ENCODE results near the gene CACNA2D2.

Gene CACNA2D2

DNA sequence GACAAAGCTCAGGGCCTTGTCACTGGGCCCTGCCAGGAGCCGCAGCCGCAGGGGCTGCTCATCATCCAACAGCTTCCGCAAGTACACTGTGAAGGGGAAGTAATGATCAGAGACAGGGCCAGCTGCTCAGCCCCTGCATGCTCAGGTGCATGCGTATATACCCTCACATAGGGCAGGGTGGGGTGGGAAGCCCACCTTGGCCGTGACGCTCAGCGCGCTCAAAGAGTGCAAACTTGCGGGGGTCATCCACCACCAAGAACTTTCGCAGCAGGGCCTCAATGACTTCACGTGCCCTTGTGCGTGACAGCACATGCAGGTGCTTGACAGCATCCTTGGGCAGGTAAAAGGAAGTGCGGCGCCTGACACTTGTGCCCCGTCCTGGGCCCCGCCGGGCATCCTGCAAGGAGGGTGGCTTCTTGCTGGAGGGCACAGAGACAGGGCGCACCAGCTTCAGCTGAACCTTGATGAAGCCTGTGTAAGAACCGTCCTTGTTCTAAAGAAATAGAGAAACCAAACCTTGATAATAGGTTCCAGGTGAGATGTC lies 172.0 kb downstream of the CACNA2D2 start:
- H3K27ac Mint-ChIP-seq, result no peak overlapping the region
- H3K4me3 Mint-ChIP-seq, result no peak overlapping the region
- H3K4me1 Mint-ChIP-seq (ENCODE audit: low read depth), result peaks cover 40% of the 10 kb centered on the region
- no peaks in the 10 kb centered on the region for H3K27me3 Mint-ChIP-seq
- H3K9me3 Mint-ChIP-seq (ENCODE audit: low read depth), result no peaks in the 10 kb centered on the region
- H3K36me3 Mint-ChIP-seq, result no peaks in the 10 kb centered on the region

DNA sequence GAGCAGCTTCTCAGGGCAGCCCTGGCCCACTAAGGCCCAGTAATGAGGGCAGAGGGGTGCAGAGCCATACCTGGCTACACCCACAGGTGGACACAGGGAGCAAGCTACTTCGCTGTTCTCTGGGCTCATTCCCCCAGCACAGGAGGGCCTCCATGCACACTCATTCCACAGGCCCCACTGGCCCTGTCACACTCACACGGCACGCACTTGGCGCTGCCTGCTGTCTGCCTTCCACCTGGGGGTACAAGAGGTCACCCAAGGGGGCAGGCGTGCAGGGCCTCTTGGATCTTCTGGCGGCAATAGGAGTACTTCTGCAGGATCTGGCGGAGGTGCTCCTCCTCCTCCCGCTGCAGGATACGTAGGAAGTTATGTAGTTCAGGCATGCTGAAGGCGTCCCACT lies 173.1 kb downstream of the CACNA2D2 start:
- no peaks in the 10 kb centered on the region for H3K9me3 Mint-ChIP-seq (ENCODE audit: low read depth)
- no peaks in the 10 kb centered on the region for H3K27me3 Mint-ChIP-seq
- no peak overlapping the region for H3K4me3 Mint-ChIP-seq
- peaks cover 33% of the 10 kb centered on the region for H3K4me1 Mint-ChIP-seq (ENCODE audit: low read depth)
- no peaks in the 10 kb centered on the region for H3K36me3 Mint-ChIP-seq
- no peak overlapping the region for H3K27ac Mint-ChIP-seq

DNA sequence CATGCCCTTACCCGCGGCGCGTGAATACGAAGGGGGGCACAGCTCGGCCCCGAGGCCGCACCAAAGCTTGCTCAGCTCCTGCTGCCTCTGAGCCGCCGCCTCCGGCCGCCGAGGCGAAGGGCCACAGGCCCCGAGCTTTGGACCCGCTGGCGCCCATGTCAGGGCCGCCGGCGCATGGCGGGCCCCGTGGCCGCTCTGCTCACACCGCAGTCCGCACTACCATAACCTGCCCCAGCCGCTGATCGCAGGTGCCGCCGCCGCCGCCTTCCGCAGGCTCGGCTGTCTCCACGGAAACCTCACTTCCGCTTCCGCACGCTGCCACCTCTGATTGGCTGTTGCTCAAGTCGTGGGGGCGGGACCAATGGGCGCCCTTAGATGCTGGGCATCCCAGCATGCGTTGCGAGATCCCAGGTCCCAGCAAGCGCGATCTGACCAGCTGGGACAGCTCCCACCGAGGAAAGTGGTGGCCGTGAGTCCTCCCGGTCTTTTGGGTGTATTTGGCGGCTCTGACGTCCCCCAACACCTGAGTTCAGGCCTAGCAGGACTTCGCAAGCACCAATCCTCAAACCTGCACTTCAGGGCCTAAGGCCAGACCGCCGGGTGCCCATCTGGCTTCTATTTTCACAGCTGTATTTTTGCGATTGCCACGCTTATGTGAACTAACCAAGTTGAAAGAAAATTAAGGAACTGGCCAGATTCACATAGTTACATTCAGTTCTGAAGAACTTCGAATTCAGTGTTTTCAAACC lies 175.3 kb downstream of the CACNA2D2 start, which contains the start of gene TUSC2:
TSS of gene TUSC2 (minus strand) at position 281 of the 749 bp plus-strand sequence. CDS start at position 157, 124 bp downstream.
- Mint-ChIP-seq H3K27me3 (no peaks in the 10 kb centered on the region), H3K4me3 (peak within 1 kb of the TSS; percentile 90), H3K27ac (peak within 1 kb of the TSS; percentile 79), H3K36me3 (no peaks in the 10 kb centered on the region), H3K9me3 (ENCODE audit: low read depth) (no peaks in the 10 kb centered on the region), H3K4me1 (ENCODE audit: low read depth) (peaks cover 25% of the 10 kb centered on the region)

DNA sequence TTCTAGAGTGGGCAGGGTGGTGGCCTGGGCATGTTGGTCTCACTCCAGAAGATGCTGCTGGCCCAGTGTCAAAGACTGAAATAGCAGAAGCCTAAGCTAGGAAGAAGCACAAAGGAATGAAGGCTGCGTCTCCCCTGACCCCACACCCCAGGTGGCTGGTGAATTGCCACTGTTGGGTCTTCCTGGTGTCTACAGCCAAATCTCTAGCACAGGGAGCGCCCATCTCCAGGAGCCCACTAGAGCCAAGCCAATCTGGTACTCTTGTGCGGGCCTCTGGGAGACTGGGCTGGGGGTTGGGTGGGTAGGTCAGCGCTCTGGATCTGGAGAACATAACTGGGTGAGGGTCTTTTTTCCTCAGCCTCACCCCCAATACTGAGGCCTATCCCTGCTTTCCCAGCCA lies 176.3 kb downstream of the CACNA2D2 start:
- Mint-ChIP-seq H3K9me3 (ENCODE audit: low read depth) (no peaks in the 10 kb centered on the region), H3K4me3 (peak overlapping the region; percentile 88), H3K36me3 (no peaks in the 10 kb centered on the region), H3K27me3 (no peaks in the 10 kb centered on the region), H3K4me1 (ENCODE audit: low read depth) (peaks cover 25% of the 10 kb centered on the region), H3K27ac (peak overlapping the region; percentile 58)

DNA sequence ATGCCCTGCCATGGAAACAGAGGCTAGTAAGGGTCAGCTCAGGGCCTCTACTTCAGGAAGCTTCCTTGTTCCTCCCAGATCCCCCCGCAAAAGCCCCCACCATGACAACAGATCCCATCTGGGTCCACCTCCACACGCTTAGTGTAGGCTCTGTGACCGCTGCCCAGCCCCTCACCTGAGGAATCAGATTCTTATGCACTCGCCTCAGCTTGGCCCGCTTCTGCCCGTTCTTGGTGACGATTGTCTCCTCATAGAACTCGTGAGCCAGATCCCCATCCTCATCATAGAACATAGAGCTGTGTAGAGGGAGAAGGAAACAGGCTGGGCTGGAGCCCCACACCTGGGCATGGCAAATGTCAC lies 177.3 kb downstream of the CACNA2D2 start:
- peaks cover 25% of the 10 kb centered on the region for H3K4me1 Mint-ChIP-seq (ENCODE audit: low read depth)
- no peaks in the 10 kb centered on the region for H3K36me3 Mint-ChIP-seq
- H3K4me3 Mint-ChIP-seq, result peak overlapping the region; percentile 88
- H3K27ac Mint-ChIP-seq, result no peak overlapping the region
- H3K27me3 Mint-ChIP-seq, result no peaks in the 10 kb centered on the region
- no peaks in the 10 kb centered on the region for H3K9me3 Mint-ChIP-seq (ENCODE audit: low read depth)

DNA sequence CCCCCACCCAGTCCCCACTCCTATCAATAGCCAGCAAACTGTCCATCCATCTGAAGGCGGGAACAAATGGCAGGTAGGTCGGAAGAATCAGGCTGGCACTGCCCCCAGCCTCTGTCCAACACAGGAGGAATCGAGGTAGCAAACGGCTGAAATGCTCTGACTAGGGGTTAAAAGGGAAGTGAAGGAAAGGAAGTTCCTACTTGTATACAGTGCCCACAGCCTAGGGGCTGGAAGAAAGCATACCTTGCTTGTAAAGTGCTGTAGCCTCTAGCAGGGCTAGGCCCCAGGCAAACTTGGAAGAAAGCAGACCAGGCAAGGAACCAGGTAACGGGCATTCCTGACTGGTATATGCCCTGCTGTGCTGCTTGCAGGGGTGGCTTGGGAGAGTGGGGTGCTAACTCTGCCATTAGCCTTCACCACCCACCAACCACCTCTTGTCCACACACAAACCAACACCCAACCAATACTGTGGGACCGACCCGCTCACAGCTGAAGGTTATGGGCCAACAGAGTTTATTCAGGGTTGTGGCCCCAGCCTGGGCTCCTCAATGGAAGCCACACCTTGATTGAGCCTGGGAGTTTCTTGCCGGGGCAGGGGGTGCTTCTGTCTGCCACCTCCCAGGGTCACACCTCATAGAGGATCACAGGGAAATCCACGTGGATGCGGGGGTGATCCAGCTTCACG lies 177.8 kb downstream of the CACNA2D2 start:
- Mint-ChIP-seq H3K36me3 (no peaks in the 10 kb centered on the region), H3K4me1 (ENCODE audit: low read depth) (peaks cover 26% of the 10 kb centered on the region), H3K27me3 (no peaks in the 10 kb centered on the region), H3K4me3 (peak overlapping the region; percentile 88), H3K27ac (no peak overlapping the region), H3K9me3 (ENCODE audit: low read depth) (no peaks in the 10 kb centered on the region)

DNA sequence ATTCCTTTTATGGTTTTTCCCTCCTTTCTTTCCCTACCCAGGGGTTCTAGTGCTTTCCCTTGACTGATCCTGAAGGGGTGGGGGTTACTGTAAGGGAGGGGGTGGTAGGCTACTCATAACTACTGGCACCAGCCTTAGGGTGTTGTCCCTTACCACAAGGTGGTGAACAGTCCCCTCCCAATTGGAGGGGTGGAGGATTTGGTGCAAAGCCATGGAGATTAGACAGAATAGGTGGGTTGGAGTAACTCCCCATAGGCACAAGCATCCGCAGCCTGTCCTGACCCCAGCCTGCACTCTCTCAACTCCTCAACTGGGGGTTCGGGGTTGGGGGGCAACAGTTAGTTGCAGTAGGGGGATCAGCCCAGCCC lies 178.3 kb downstream of the CACNA2D2 start:
- H3K27ac Mint-ChIP-seq, result no peak overlapping the region
- H3K36me3 Mint-ChIP-seq, result no peaks in the 10 kb centered on the region
- no peaks in the 10 kb centered on the region for H3K27me3 Mint-ChIP-seq
- H3K4me3 Mint-ChIP-seq, result no peak overlapping the region
- peaks cover 29% of the 10 kb centered on the region for H3K4me1 Mint-ChIP-seq (ENCODE audit: low read depth)
- no peaks in the 10 kb centered on the region for H3K9me3 Mint-ChIP-seq (ENCODE audit: low read depth)

DNA sequence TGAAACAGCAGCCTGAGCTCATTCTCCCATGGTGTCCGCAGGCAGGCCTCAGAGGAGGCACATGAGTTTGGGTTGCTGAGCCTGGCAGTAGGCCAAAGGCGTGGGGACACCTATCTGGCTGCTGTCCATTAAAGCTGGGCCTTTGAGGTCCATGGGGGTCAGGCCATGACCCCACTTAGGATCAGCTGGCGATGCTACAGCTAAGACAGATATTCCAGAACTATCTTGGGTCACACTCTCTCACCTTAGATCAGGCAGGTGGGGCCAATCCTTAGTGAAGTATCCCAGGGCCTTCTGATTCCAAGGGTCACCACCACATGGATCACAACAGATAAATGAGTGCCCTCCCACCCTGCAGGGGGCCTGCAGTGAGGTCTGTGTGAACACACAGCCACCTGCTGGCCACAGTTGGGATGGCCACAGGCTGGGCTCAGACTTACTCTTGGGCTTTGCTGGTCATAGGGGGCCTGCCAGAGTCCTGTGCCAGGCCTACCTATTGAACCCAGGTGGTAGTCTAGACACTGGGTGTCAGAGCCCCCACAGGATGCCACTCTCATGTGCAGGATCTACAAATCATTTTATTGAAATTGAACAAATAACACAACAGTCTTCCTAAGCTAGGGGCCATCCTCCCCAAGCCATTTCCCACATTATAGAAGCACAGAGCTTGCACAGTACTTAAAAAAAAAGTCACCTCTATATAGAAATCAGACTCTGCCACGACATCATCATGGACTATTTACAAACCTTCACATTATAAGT lies 178.9 kb downstream of the CACNA2D2 start:
- H3K27me3 Mint-ChIP-seq, result no peaks in the 10 kb centered on the region
- H3K9me3 Mint-ChIP-seq (ENCODE audit: low read depth), result no peaks in the 10 kb centered on the region
- peak overlapping the region; percentile 37 for H3K27ac Mint-ChIP-seq
- H3K4me1 Mint-ChIP-seq (ENCODE audit: low read depth), result peaks cover 33% of the 10 kb centered on the region
- no peaks in the 10 kb centered on the region for H3K36me3 Mint-ChIP-seq
- H3K4me3 Mint-ChIP-seq, result peak overlapping the region; percentile 28

DNA sequence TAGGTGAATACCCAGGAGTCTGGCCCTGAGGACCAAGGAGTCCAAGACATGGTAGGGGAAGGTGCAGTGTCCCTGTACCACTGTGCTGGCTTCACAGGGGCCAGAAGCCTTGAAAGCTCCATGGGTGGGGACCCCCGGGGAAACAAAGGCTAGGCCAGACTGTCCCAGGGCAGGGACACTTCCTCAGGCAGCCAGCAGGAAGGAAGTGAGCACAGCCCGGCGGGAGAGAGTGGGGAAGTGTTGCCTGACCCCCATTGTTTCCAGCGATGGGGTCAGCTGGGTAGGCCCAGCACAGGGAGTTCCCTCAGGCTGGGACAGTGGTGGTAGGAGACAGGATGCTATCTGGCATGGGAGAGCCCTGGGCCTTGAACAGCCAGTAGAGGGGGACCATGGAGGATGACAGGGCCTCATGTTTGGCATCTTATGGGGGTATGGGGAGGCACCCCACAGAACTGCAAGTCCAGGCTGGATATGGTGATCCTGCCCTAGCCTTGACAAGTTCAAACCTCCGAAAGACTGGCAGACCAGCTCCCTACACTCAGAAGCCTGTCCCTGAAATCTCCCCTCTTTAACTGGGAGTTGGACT lies 179.7 kb downstream of the CACNA2D2 start:
- Mint-ChIP-seq H3K9me3 (ENCODE audit: low read depth) (no peaks in the 10 kb centered on the region), H3K36me3 (no peaks in the 10 kb centered on the region), H3K4me1 (ENCODE audit: low read depth) (peaks cover 33% of the 10 kb centered on the region), H3K4me3 (no peak overlapping the region), H3K27me3 (no peaks in the 10 kb centered on the region), H3K27ac (no peak overlapping the region)

DNA sequence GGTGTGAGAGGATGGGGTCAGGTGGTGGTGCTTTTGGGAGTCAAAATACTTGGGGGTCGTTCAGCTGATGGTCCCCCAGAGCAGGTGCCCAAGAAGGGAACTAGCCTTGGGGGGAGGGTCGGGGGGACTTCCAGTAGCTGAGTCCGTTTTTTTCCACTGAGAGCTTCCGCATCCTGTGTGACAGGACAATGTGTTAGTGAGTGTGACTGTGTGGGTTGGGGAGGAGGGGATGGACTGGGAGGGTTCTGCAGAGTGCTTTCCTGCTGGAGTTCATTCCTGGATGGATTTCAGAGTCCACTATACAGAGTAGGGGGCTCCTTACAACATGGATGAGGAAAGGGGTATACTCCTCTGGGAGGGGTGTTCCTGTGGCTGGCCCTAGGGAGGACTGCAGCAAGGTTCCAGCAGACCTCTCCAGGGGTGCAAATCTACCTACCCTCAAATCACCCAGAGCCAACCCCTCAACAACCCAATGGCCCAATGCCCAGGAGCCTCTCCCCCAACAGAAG lies 180.3 kb downstream of the CACNA2D2 start:
- H3K27me3 Mint-ChIP-seq, result no peaks in the 10 kb centered on the region
- H3K36me3 Mint-ChIP-seq, result no peaks in the 10 kb centered on the region
- no peak overlapping the region for H3K4me3 Mint-ChIP-seq
- H3K9me3 Mint-ChIP-seq (ENCODE audit: low read depth), result no peaks in the 10 kb centered on the region
- peaks cover 34% of the 10 kb centered on the region for H3K4me1 Mint-ChIP-seq (ENCODE audit: low read depth)
- H3K27ac Mint-ChIP-seq, result peak overlapping the region; percentile 80

DNA sequence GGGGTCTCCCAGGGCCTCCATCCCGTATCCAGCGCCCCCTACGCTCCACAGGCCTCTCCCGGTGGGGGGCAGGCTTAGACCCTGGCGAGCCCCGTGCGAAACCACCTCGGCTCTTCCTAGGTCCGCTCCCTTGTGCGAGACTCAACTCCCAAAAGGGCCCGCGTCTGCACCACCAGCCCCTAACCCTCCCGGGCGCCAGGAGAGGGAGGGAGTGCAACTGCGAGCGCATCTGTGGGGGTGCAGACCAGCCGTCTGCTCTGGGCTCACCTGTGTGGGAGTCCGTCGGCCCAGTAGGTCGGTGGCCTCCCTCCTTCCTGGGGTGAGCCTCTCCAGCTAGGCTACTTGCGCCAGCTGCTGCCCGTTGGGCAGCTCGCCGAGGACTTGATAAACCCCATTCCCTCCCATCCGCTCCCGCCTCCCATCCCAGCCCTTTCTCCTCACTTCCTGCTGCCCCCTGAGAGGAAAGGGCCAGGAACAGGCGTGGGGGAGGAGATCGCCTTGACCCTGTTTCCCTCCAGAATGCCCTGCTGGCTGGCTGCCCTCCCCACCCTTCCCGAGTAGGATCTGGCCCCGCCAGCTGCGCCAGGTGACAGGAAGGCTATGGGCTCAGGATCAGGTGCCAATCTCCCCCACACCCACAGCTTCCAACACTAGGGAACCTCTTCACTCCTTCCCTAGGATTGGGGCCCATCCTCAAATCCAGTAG lies 180.9 kb downstream of the CACNA2D2 start, which contains the start of gene HYAL2:
TSS of gene HYAL2 (minus strand) at position 360 of the 706 bp plus-strand sequence. CDS start 2,256 bp downstream, outside the sequence.
- H3K4me3 Mint-ChIP-seq, result peak within 1 kb of the TSS; percentile 83
- H3K36me3 Mint-ChIP-seq, result no peaks in the 10 kb centered on the region
- H3K4me1 Mint-ChIP-seq (ENCODE audit: low read depth), result peaks cover 34% of the 10 kb centered on the region

DNA sequence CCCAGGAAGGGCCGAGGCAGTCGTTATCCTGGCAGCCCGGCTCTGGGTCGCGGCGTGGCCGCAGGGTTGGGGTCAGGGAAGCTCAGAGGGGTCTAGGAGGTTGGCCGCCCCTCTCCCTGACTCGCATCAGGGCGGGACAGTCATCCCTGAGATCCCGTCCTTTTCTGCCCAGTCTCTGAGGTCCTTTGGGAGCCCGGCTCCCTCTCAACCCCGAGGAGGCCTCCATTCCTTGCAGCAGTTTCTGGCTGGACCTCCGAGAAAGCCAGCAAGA lies 181.4 kb downstream of the CACNA2D2 start:
- Mint-ChIP-seq H3K27ac (no peak overlapping the region), H3K4me3 (no peak overlapping the region), H3K27me3 (no peaks in the 10 kb centered on the region), H3K4me1 (ENCODE audit: low read depth) (peaks cover 33% of the 10 kb centered on the region), H3K36me3 (no peaks in the 10 kb centered on the region), H3K9me3 (ENCODE audit: low read depth) (no peaks in the 10 kb centered on the region)

More for the DNA sequence above, 180.9 kb downstream of the CACNA2D2 start, which contains the start of gene HYAL2:
- Mint-ChIP-seq H3K9me3 (ENCODE audit: low read depth) (no peaks in the 10 kb centered on the region), H3K27ac (peak within 1 kb of the TSS; percentile 95), H3K27me3 (no peaks in the 10 kb centered on the region)

DNA sequence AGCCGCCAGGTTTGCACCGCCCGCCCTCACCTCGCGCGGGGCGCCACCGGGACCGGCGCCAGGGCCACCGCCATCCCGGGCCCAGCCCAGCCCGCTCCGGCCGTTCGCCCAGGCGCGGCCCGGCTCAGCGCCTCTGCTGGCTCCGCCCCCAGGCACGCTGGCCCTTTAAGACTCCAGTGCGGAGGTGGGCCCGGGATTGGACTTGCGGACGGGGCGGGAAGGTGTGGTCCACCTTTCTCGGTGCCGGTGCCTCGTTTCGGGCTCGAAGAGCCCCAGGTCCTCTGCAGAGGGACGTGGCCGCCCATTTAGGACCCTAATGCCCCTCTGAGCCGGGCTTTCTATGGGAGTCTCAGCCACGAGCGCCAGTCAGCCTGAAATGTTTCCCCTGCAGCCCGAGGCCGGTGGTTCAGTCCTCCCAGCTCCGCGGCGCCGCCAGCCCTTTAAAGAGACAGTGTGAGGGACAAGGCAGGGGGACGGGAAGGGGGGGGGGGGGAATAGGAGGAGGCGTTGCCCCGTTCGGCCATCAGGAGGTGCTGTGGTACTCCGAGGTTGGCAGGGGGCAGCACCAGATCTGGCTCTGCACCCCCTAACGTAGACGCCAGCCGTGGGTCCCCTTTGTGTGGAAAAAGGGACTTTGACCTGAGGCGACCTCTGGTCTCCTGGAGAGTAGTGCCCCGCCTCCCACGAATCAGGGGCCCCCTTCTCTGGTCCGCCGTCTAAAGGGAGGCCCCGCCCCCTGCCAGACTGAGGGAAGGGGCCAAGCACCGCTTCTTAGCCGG lies 181.9 kb downstream of the CACNA2D2 start:
- Mint-ChIP-seq H3K9me3 (ENCODE audit: low read depth) (no peaks in the 10 kb centered on the region), H3K4me1 (ENCODE audit: low read depth) (peaks cover 34% of the 10 kb centered on the region), H3K36me3 (no peaks in the 10 kb centered on the region), H3K4me3 (peak overlapping the region; percentile 83), H3K27ac (peak overlapping the region; percentile 95), H3K27me3 (no peaks in the 10 kb centered on the region)

Measured in activated naive CD8-positive, alpha-beta T cell (primary cell).